Breast epithelium (tissue), 4 donors: ENCODE results near the gene CGREF1. TPM values are rescaled to one million over a fixed set of nuclear protein-coding genes. Genes with fewer than 3 reads are reported as not detected.

Experiments
- DNase-seq, 2 donors: peaks; one replicate each; pipeline ENCODE4 v3.0.0-alpha.2; 2019; ENCODE audit warnings: low spot score in 2 of 2
- H3K27ac ChIP-seq, 2 donors: fragments of 200-600 bp; sonication (generic) in 1 of 2; one replicate each; pipeline ENCODE4 v1.5.1; 2016 to 2019; ENCODE audit warnings: mild to moderate bottlenecking in 1 of 2
- H3K27me3 ChIP-seq, 2 donors: fragments of 200-600 bp; sonication (generic) in 1 of 2; one replicate each; pipeline versions ENCODE4 v1.5.1 to v1.6.0; 2017 to 2019; ENCODE audit warnings: control low read depth in 1 of 2, mild to moderate bottlenecking in 1 of 2
- H3K36me3 ChIP-seq: fragments of 200-600 bp; one replicate; pipeline ENCODE4 v1.5.1; 2019
- H3K4me1 ChIP-seq, 2 donors: fragments of 200-600 bp; sonication (generic); one replicate each; pipeline ENCODE4 v1.5.1; 2016 to 2019; ENCODE audit warnings: control low read depth in 1 of 2
- H3K4me3 ChIP-seq, 3 donors: fragments of 200-600 bp; sonication (generic); 1 replicate in 2 of 3; 2 replicates in 1 of 3; pipeline ENCODE4 v1.5.1; 2016 to 2019; ENCODE audit warnings: mild to moderate bottlenecking in 3 of 3, moderate library complexity in 2 of 3
- H3K9me3 ChIP-seq, 2 donors: fragments of 200-600 bp; sonication (generic) in 1 of 2; one replicate each; pipeline ENCODE4 v1.5.1; 2016 to 2019; ENCODE audit warnings: control low read depth in 1 of 2
- POLR2A ChIP-seq: fragments of 450-650 bp; IDR thresholded peaks from one replicate; pipeline ENCODE4 v1.6.1; 2016; ENCODE audit warnings: antibody characterized with exemption, mild to moderate bottlenecking, moderate library complexity
- POLR2AphosphoS5 ChIP-seq, 3 donors: sonication (generic); formaldehyde crosslinking; IDR thresholded peaks; one replicate each; pipeline ENCODE4 v1.6.1; 2017; ENCODE audit warnings: antibody characterized with exemption in 3 of 3
- intact Hi-C: fragments of 100-400 bp; cut with DNase I; formaldehyde crosslinking; loops from one replicate; pipeline ENCODE4 v1.15.1; 2023; ENCODE audit warnings: low total_unique reads
- total RNA-seq, 3 donors: library from RNA; depleted of rRNA; stranded (reverse); fragments of >200 nt; gene quantifications; one replicate each; pipeline ENCODE4 v1.1.0, GENCODE V29; 2016
- TF ChIP-seq, protein P1 (sequence below), 3 donors: fragments of 450-650 bp; IDR thresholded peaks; one replicate each; pipeline ENCODE4 v1.5.1; 2016 to 2017; ENCODE audit warnings: antibody characterized with exemption in 3 of 3, mild to moderate bottlenecking in 3 of 3, moderate library complexity in 3 of 3

The CGREF1 gene
- total RNA-seq, 3 donors from 2014 or later: 3.2 to 16.4 (median 3.4) TPM

DNA sequence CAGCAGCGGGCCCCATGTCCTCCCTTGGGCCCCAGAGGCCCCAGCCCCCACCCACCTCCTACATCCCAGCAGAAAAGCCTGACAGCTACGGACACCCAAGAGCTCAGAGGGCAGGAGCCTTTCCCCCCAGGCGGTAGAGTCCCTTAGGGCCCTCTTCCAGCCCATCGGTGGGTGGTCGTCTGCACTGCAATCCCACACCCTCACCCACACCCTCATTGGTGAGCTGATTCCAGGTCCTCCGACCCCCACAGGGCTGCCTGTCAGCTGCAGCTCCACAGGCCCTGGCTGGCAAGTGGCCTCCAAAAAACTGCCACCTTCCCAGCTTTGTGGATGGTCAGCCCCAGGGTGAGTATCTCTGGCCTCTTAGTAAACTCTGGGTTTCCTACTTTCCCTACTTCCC, 40.3 kb upstream of the CGREF1 start:
- intact Hi-C loops: no loop called here

DNA sequence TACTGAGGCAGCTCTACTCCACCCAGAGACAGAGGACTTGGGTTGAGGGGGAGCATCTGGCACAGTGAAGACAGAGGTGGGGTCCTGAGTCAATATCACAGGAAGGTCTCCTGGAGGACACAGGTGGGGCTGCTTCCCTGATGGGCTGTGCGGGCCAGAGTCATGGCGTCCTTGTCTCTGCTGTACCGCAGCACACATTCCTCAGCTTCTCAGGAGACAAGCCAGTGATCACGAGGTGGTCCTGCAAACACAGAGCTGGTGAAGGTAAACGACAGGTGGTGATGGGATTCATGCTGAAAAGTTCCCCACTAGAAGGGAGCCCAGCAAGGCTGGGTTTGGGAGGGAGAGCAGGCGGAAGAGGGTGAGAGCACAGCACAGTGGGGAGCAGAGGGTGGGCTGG, 39.5 kb upstream of the CGREF1 start:
- Histone ChIP-seq H3K27me3 (no peaks in the 10 kb centered on the region), H3K36me3 (no peaks in the 10 kb centered on the region), H3K4me1 (no peaks in the 10 kb centered on the region), H3K4me3 (no peak overlapping the region), H3K9me3 (no peaks in the 10 kb centered on the region), H3K27ac (no peak overlapping the region)
- no peak for DNase-seq
- intact Hi-C loops: no loop called here
- TF ChIP-seq POLR2AphosphoS5 (IDR thresholded peaks at IDR 0.05): no peak
- TF ChIP-seq, protein P1, sequence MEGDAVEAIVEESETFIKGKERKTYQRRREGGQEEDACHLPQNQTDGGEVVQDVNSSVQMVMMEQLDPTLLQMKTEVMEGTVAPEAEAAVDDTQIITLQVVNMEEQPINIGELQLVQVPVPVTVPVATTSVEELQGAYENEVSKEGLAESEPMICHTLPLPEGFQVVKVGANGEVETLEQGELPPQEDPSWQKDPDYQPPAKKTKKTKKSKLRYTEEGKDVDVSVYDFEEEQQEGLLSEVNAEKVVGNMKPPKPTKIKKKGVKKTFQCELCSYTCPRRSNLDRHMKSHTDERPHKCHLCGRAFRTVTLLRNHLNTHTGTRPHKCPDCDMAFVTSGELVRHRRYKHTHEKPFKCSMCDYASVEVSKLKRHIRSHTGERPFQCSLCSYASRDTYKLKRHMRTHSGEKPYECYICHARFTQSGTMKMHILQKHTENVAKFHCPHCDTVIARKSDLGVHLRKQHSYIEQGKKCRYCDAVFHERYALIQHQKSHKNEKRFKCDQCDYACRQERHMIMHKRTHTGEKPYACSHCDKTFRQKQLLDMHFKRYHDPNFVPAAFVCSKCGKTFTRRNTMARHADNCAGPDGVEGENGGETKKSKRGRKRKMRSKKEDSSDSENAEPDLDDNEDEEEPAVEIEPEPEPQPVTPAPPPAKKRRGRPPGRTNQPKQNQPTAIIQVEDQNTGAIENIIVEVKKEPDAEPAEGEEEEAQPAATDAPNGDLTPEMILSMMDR (IDR thresholded peaks at IDR 0.05): no peak
- TF ChIP-seq POLR2A: no peak

More for the DNA sequence above, 40.3 kb upstream of the CGREF1 start:
- H3K4me1 ChIP-seq: no peaks in the 10 kb centered on the region
- H3K9me3 ChIP-seq: no peaks in the 10 kb centered on the region
- TF ChIP-seq POLR2AphosphoS5 (IDR thresholded peaks at IDR 0.05) (no peak), POLR2A (no peak)
- TF ChIP-seq, protein P1 (IDR thresholded peaks at IDR 0.05): no peak
- no peak for DNase-seq
- no peak overlapping the region for H3K27ac ChIP-seq
- no peaks in the 10 kb centered on the region for H3K27me3 ChIP-seq
- H3K4me3 ChIP-seq: no peak overlapping the region
- no peaks in the 10 kb centered on the region for H3K36me3 ChIP-seq

DNA sequence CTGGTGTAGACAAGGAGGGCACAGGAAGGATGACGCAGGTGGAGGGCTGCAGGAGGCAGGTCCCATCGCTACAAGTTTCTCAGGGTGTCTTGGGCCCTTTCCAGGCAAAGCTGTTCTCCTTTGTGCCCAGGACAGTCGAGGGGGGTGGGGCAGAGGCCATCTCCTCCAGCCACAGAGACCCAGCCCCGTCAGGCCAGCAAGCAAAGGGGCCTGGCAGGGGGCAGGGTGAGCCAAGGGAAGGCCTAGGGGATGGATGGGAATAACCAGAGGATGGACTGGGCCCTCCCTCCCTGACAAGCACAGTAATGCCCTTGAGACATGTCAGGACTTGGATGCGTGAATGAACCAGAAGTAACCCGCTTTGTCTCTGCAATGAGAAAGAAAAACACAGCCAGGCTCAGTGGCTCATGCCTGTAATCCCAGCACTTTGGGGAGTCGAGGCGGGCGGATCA, 36.2 kb upstream of the CGREF1 start:
- DNase-seq: no peak
- Histone ChIP-seq H3K9me3 (no peaks in the 10 kb centered on the region), H3K4me3 (no peak overlapping the region), H3K36me3 (no peaks in the 10 kb centered on the region), H3K27me3 (no peaks in the 10 kb centered on the region), H3K27ac (no peak overlapping the region), H3K4me1 (no peaks in the 10 kb centered on the region)
- TF ChIP-seq POLR2A: no peak
- TF ChIP-seq, protein P1 (IDR thresholded peaks at IDR 0.05): no peak
- no peak for TF ChIP-seq POLR2AphosphoS5 (IDR thresholded peaks at IDR 0.05)
- intact Hi-C loops: no loop called here

DNA sequence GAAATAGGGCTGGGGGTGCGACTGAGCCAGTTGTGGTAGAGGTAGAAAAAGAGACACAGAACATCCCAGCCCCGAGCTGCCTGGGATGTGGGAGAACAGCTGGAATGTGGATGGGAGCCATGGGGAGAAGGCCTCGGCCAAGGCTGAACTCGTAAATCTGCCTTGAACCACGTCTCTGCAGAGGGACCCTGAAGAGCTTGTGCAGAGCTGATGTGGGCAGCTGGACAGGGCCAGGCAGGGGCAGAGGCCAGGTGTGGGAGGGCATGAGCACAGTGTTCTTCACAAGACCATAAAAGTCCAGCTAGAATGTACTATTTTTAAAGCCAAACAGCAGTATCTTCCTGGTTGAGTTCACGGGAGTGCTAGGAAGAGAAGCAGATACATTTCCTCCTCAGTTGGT, 35.6 kb upstream of the CGREF1 start:
- Histone ChIP-seq H3K4me3 (no peak overlapping the region), H3K36me3 (no peaks in the 10 kb centered on the region), H3K27me3 (no peaks in the 10 kb centered on the region), H3K4me1 (no peaks in the 10 kb centered on the region), H3K27ac (no peak overlapping the region), H3K9me3 (no peaks in the 10 kb centered on the region)
- TF ChIP-seq POLR2AphosphoS5 (IDR thresholded peaks at IDR 0.05) (no peak), POLR2A (no peak)
- TF ChIP-seq, protein P1 (IDR thresholded peaks at IDR 0.05): no peak
- DNase-seq: no peak
- intact Hi-C loops: no loop called here

DNA sequence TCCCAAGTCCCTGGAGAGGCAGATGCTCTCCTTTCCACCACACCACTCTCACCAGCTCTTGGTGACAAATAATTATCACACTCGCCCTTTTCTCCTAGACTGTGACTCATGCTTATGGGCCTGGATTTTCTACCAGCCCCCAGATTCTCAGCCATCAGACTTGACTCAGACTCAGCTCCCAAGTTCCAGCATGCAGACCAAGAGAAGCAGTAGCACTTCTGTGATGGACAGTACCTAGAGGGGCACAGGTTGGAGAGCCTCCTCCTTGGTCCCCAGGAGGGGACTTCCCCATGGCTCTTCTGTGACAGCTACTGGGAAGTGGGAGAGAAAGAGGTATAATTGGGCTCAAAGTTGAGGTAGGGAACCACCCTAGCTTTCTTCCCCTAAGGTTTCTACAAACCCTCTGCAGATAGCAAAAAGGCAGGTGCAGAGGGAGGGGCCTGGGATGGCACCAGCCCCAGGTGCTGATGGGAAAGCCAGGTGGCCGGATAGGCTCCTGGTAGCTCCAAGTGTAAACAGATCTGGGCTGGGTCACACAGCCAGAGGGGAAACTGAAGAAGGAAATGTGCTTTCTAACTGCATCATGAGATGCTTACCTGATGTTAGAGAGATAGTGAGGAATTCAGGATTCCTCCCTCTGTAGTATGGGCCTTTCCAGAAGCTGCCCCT, 34.0 kb upstream of the CGREF1 start:
- DNase-seq: no peak
- no peak overlapping the region for H3K27ac ChIP-seq
- no peaks in the 10 kb centered on the region for H3K36me3 ChIP-seq
- intact Hi-C loops: no loop called here
- no peaks in the 10 kb centered on the region for H3K27me3 ChIP-seq
- TF ChIP-seq, protein P1 (IDR thresholded peaks at IDR 0.05): no peak
- no peak for TF ChIP-seq POLR2A
- no peak for TF ChIP-seq POLR2AphosphoS5 (IDR thresholded peaks at IDR 0.05)
- no peaks in the 10 kb centered on the region for H3K4me1 ChIP-seq
- no peak overlapping the region for H3K4me3 ChIP-seq
- no peaks in the 10 kb centered on the region for H3K9me3 ChIP-seq
